ENCODE data around the gene KDF1.

DNA sequence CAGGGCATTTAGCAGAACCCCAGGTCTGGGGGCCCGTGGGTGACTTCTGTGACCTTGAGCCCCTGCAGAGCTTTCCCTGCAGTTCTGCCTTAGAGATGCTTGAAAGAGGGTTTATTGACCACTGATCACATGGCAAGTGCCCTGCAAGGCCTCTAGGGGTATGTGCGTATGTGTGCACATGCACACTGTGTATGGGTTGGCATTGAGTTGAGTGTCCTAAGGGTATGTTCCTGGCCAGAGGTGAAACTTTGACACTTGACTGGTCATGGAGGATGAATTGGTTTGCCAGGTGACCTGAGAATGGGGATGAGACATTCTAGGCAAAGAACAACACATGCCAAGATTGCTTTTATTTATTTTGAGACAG, 21.6 kb downstream of the KDF1 start:
- TF ChIP-seq, protein P1, sequence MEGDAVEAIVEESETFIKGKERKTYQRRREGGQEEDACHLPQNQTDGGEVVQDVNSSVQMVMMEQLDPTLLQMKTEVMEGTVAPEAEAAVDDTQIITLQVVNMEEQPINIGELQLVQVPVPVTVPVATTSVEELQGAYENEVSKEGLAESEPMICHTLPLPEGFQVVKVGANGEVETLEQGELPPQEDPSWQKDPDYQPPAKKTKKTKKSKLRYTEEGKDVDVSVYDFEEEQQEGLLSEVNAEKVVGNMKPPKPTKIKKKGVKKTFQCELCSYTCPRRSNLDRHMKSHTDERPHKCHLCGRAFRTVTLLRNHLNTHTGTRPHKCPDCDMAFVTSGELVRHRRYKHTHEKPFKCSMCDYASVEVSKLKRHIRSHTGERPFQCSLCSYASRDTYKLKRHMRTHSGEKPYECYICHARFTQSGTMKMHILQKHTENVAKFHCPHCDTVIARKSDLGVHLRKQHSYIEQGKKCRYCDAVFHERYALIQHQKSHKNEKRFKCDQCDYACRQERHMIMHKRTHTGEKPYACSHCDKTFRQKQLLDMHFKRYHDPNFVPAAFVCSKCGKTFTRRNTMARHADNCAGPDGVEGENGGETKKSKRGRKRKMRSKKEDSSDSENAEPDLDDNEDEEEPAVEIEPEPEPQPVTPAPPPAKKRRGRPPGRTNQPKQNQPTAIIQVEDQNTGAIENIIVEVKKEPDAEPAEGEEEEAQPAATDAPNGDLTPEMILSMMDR (IDR thresholded peaks at IDR 0.05) = no peak
- TF ChIP-seq POLR2A (IDR thresholded peaks at IDR 0.05) = no peak
